ENCODE data around the gene B4GALT6.

GRCh38 chr18:31651369-31651768 is 33.0 kb downstream of the B4GALT6 start:
- TF ChIP-seq, protein P1, sequence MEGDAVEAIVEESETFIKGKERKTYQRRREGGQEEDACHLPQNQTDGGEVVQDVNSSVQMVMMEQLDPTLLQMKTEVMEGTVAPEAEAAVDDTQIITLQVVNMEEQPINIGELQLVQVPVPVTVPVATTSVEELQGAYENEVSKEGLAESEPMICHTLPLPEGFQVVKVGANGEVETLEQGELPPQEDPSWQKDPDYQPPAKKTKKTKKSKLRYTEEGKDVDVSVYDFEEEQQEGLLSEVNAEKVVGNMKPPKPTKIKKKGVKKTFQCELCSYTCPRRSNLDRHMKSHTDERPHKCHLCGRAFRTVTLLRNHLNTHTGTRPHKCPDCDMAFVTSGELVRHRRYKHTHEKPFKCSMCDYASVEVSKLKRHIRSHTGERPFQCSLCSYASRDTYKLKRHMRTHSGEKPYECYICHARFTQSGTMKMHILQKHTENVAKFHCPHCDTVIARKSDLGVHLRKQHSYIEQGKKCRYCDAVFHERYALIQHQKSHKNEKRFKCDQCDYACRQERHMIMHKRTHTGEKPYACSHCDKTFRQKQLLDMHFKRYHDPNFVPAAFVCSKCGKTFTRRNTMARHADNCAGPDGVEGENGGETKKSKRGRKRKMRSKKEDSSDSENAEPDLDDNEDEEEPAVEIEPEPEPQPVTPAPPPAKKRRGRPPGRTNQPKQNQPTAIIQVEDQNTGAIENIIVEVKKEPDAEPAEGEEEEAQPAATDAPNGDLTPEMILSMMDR (IDR thresholded peaks at IDR 0.05) = no peak
- TF ChIP-seq POLR2A (IDR thresholded peaks at IDR 0.05) = no peak
